DMS153 treated with DMSO at 0.1 percent for 48 hours (cell line): Measurements from ENCODE around the gene ANTXR2.

Experiments
- DNase-seq: peaks from one replicate; lab custom pipeline; 2025; ENCODE audit not compliant: unreplicated experiment; lab: John Stamatoyannopoulos, UW

The ANTXR2 gene

GRCh38 chr4:80069837-80070731 is 2.9 kb downstream of the ANTXR2 start:
- DNase-seq = no peak

GRCh38 chr4:80069108-80069836 is 3.8 kb downstream of the ANTXR2 start:
- DNase-seq = no peak

- DNase-seq = no peak
Observed at GRCh38 chr4:80065601-80066000, 7.4 kb downstream of the ANTXR2 start.

GRCh38 chr4:80062527-80062926 is 10.5 kb downstream of the ANTXR2 start:
- DNase-seq = no peak

GRCh38 chr4:80060804-80061203 is 12.2 kb downstream of the ANTXR2 start:
- DNase-seq = no peak

- DNase-seq = no peak
Observed at GRCh38 chr4:80058740-80059139, 14.3 kb downstream of the ANTXR2 start.

GRCh38 chr4:80054375-80054774 is 18.7 kb downstream of the ANTXR2 start:
- DNase-seq = no peak

- no peak for DNase-seq
Observed at GRCh38 chr4:80053140-80053910, 19.7 kb downstream of the ANTXR2 start.

GRCh38 chr4:80049813-80050534 is 23.1 kb downstream of the ANTXR2 start:
- DNase-seq = no peak

GRCh38 chr4:80049402-80049801 is 23.6 kb downstream of the ANTXR2 start:
- no peak for DNase-seq

- DNase-seq = no peak
Observed at GRCh38 chr4:80045786-80046185, 27.2 kb downstream of the ANTXR2 start.

GRCh38 chr4:80043541-80043940 is 29.5 kb downstream of the ANTXR2 start:
- no peak for DNase-seq

GRCh38 chr4:80042821-80043220 is 30.2 kb downstream of the ANTXR2 start:
- no peak for DNase-seq

GRCh38 chr4:80037864-80038263 is 35.2 kb downstream of the ANTXR2 start:
- no peak for DNase-seq

GRCh38 chr4:80036949-80037685 is 35.9 kb downstream of the ANTXR2 start:
- DNase-seq = no peak

GRCh38 chr4:80036306-80036705 is 36.7 kb downstream of the ANTXR2 start:
- DNase-seq = no peak

GRCh38 chr4:80035336-80035735 is 37.7 kb downstream of the ANTXR2 start:
- no peak for DNase-seq

- no peak for DNase-seq
Observed at GRCh38 chr4:80033581-80033980, 39.4 kb downstream of the ANTXR2 start.

GRCh38 chr4:80029364-80029763 is 43.7 kb downstream of the ANTXR2 start:
- DNase-seq = no peak

GRCh38 chr4:80027611-80028010 is 45.4 kb downstream of the ANTXR2 start:
- no peak for DNase-seq
